Activated CD8-positive, alpha-beta memory T cell treated with anti-CD3 and anti-CD28 coated beads, Interleukin-2, amount 50 U/mL, for 24 hours (primary cell): ENCODE measurements around the gene GLIPR1L2.
"Not testable (repeated sequence)": the region's sequence is repeated elsewhere in the genome, so short reads cannot be mapped to it uniquely, and the experiment has no call there.

ENCODE experiments used
- DNase-seq: peaks from one replicate; pipeline ENCODE4 v3.0.0-alpha.2; 2020; ENCODE audit errors: extremely low read depth

The GLIPR1L2 gene

GRCh38 chr12:75432924-75433323 lies 42.0 kb downstream of the GLIPR1L2 start:
- DNase-seq: no peak

DNA sequence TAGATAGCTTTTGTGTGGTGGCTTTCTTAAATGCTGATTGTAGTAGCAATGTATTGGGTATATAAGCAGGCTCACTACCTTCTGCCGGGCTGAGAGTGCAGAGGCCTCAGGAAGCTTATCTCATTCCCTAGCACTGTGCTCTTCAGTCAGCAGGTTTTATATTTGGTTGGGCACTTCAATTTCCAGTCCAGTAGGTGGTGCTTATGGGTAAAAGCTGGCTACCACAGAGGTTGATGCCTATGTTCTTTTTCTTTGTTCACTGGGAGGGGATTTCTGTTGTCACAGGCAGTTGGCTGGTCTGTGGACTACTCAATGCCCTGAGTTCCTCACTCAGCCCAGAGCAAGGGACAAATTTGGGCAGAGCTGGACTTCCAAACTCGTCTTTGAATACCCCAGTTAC lies 46.7 kb downstream of the GLIPR1L2 start:
- DNase-seq: no peak

- DNase-seq: no peak
Observed at GRCh38 chr12:75438059-75438754, 47.3 kb downstream of the GLIPR1L2 start.

GRCh38 chr12:75439048-75439447 lies 48.2 kb downstream of the GLIPR1L2 start:
- no peak for DNase-seq

- no peak for DNase-seq
Observed at GRCh38 chr12:75439930-75440329, 49.0 kb downstream of the GLIPR1L2 start.

GRCh38 chr12:75441687-75442449 lies 51.0 kb downstream of the GLIPR1L2 start:
- not testable (repeated sequence) for DNase-seq

DNA sequence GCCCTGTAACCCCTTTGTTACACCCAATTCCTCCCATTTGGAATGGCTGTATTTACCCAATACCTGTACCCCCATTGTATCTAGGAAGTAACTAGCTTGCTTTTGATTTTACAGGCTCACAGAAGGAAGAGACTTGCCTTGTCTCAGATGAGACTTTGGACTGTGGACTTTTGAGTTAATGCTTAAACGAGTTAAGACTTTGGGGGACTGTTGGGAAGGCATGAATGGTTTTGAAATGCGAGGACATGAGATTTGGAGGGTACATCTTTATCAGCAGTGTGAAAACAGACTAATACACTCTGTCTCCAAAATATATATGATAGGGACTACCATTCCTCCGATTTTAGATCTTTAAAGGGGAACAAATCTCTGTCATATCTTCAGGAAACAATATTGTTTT lies 51.6 kb downstream of the GLIPR1L2 start:
- DNase-seq: not testable (repeated sequence)

DNA sequence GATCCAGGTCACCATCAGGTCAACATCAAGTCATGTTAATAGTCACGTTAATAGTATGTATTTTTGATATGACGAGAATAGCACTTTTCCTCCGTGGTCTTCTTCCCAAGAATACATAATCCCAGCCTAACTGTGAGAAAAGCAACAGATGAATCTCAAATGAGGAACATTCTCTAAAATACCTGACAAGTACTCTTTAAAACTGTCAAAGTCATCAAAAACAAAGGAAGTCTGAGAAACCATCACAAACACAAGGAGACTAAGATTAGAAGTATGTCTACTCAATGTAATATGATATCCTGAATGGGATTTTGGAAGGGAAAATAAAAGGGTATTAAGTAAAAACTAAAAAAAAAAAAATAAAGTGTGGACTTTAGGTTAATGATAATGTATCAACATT lies 52.8 kb downstream of the GLIPR1L2 start:
- no peak for DNase-seq

- no peak for DNase-seq
Observed at GRCh38 chr12:75444429-75445136, 53.7 kb downstream of the GLIPR1L2 start.

DNA sequence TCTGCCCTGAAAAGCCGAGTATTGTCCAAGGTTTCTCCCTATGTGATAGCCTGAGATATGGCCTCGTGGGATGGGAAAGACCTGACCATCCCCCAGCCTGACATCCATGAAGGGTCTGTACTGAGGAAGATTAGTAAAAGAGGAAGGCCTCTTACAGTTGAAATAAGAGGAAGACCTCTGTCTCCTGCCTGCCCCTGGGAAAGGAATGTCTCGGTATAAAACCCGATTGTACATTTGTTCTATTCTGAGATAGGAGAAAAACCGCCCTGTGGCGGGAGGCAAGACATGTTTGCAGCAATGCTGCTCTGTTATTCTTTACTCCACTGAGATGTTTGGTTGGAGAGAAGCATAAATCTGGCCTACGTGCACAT lies 54.2 kb downstream of the GLIPR1L2 start:
- not testable (repeated sequence) for DNase-seq

- DNase-seq: no peak
Observed at GRCh38 chr12:75446857-75447256, 56.0 kb downstream of the GLIPR1L2 start.

DNA sequence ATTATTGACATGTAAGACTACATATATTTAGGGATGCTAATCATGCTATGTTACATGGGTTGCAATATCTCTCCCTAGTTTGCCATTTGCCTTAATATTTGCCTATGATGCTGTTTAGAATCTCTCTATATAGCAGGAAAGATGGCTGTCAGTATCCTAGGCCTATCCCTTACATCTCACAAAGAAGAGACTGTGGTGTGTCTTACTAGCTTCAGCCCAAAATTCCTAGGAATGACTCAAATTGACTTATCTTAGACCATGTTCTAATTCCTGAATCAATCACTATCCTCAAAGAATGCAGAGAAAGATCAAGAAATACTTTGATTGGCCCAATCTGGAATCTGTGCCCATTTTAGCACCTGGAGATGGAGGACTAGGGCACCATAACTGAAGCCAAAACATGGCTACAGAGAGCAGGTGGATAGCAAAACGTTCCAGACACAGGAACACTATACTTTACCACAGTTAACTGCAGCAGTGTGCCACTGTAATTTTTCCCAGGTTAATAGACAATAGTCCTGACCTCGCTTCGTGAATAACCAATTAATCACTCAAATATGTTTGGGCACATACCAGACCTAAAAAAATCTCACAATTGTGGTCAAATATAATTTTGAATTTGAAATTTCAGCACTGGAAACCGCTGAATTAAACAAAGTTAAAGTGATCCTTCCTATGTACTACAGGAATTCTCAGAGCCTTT lies 57.0 kb downstream of the GLIPR1L2 start:
- no peak for DNase-seq

GRCh38 chr12:75452675-75453330 lies 61.9 kb downstream of the GLIPR1L2 start:
- DNase-seq: no peak

- DNase-seq: no peak
Observed at GRCh38 chr12:75455839-75456238, 65.0 kb downstream of the GLIPR1L2 start.

DNA sequence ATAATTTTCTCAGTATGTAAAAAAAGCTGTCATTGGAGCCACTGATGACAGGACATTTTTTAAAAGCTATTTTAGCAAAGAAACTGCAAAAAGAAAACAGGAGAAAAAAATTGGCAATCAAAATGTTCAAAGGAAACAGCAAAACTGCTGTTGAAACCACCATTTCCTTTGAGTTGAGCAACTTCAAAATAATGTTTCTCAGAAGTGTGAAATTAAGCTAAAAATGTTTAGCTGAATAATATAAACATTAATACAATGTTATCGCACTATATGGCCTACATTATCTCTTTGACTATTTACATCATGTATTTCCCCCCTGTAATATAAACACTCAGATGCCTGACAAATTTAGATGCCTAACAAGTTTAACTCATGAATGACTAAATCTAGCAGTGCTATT lies 66.3 kb downstream of the GLIPR1L2 start:
- DNase-seq: no peak

- DNase-seq: not testable (repeated sequence)
Observed at GRCh38 chr12:75457866-75458265, 67.0 kb downstream of the GLIPR1L2 start.

DNA sequence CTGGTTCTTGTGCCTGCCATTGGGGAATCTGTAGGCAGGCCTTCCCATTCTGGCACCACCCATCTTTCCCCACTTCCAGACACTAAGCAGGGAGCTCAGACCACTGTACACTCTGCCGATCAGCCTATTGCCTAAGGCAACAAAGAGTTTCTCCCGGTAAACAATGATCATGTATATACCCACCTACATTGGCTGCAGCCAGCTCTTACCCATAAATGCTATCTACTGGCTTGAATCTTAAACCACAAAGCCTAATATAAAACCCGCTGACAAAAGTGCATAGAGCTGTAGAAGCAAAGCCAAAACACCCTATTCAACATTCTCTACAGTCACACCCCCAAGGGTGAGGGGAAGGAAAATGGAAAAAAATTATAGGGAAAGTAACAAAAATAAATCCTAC lies 68.9 kb downstream of the GLIPR1L2 start:
- no peak for DNase-seq

DNA sequence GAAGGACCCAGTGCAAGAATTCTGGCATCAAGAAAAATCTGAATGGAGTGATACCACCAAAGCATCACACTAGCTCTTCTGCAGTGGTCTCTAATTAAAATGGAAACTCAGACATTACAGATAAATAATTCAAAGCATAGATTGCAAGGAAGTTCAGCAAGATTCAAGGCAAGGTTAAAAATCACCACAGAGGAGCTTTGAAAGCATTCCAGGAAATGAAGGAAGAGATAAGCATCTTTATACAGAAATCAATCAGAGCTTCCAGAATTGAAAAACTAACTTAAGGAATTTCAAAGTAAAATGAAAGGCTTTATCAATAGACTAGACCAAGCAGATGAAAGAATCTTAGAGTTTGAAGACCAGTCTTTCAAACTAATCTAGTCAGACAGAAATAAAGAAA lies 69.3 kb downstream of the GLIPR1L2 start:
- no peak for DNase-seq

DNA sequence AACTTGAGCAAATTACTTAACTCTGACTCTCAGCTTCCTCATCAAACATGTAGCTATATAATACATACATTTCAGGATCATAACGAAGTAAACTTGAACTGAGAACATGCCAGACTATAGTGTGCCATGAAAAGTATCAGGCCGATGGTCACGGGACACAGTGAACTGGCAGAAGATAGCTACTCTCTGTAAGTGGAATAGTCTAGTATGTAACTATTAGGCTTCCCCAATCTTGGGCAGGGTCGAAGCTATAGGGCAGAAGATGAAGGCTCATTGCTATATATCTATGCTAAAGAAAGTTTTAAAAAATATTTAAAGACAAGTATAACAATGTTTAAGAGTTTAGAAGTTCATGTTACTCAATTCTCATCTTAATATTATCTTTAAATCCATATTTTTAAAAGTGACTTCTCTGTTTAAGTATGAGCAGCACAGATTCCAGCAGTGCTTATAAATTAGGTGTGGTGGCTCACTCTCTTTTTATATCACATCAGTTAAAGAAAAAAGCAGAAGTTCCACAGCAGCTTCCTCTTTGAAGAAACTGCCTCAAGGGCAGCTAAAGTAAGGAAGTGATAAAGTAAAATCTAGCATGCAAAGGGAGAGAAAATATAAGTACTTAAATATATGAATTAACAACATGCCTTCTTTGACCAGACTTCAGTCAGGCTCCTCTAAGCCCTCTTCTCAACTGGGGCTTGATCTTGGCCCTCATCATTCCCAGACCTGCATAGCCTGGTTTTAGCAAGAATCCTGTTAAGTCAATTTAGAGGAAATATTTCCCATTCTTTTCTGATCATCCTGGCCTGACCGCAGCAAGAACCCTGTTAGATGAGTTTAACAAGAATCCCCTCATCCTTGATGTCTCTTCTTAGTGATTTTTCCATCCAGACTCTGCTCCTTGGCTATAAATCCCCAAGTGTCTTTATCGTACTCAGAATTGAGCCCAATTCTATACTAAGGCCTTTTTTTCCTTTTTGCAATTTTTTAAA lies 81.3 kb downstream of the GLIPR1L2 start:
- no peak for DNase-seq

DNA sequence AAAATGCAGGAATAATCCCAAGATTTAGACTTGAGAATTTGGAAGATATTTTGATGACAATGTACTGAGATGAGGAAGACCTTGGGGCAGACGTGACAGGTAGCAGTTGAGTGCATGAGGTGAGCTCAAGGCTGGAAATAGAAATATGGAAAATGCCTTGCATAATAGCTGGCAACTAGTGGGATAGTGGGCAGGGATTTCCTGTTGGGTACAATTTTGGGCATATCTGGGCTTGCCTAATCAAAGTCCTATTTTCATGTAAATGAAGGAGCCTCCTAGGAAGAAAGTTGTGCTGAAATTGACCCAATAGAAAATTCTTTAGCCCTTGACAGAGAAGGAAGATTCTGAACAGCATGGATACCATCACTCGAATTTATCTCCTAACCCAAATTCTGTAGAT lies 83.2 kb downstream of the GLIPR1L2 start:
- DNase-seq: no peak
